GM21423 (cell line): ENCODE data around the gene COG4.

Experiments
- ATAC-seq: cut with Tn5 transposase; IDR thresholded peaks from one replicate; pipeline ENCODE4 v1.9.1; 2021; ENCODE audit warnings: mild to moderate bottlenecking, moderate library complexity; ENCODE audit not compliant: unreplicated experiment

COG4 gene

DNA sequence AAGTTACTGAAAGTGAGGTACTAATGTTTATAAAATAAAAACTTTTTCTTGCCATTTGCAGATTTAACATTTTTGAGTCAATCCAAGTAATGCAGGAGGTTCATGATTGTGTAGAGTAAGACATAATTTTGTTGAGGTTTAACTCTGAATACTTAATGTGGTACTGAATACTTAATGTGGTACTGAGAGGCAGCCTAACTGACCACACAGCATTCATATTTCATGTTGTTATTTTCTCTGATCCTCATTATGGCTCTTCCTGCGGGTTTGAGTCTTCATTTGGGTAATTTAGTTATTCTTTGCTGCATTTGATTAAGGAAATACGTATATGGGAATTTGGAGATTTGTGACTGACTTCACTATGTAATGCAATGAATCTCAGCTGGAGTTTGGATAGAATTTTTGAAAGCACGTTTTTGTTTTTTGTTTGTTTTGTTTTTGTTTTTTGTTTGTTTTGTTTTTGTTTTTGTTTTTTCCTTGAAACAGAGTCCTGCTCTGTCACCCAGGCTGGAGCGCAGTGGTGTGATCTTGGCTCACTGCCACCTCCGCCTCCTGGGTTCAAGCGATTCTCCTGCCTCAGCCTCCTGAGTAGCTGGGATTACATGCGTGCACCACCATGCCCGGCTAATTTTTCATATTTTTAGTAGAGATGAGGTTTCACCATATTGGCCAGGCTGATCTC is 4.1 kb upstream of the COG4 start:
- no peak for ATAC-seq

DNA sequence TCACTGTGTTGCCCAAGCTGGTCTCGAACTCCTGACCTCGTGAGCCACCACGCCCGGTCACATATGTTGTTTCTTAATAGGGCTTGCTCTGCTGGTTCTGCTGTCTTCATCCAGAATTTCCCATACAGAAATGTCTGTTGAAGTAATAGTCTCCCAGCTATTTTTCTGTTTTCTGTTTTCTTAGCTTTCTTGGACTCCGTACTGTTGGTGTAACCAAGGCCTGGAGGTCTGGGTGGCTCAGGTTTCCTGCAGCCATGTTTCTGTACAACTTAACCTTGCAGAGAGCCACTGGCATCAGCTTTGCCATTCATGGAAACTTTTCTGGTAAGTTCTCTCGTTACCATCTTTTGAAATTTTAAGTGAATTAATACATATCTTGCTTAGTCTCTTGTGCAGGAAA is 3.0 kb upstream of the COG4 start:
- ATAC-seq: no peak

DNA sequence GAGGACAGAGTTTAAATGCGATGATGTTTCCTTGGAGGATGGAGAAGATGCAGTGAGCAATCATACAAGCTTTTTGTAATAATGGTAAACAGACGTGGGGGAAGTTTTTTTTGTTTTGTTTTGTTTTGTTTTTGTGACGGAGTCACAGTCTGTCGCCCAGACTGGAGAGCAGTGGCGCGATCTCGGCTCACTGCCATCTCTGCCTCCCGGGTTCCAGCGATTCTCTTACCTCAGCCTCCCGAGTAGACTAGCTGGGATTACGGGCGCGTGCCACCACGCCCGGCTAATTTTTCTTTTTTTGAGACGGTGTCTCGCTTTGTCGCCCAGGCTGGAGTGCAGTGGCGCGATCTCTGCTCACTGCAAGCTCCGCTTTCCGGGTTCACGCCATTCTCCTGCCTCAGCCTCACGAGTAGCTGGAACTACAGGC is 1.1 kb upstream of the COG4 start:
- ATAC-seq: peak; percentile 4

DNA sequence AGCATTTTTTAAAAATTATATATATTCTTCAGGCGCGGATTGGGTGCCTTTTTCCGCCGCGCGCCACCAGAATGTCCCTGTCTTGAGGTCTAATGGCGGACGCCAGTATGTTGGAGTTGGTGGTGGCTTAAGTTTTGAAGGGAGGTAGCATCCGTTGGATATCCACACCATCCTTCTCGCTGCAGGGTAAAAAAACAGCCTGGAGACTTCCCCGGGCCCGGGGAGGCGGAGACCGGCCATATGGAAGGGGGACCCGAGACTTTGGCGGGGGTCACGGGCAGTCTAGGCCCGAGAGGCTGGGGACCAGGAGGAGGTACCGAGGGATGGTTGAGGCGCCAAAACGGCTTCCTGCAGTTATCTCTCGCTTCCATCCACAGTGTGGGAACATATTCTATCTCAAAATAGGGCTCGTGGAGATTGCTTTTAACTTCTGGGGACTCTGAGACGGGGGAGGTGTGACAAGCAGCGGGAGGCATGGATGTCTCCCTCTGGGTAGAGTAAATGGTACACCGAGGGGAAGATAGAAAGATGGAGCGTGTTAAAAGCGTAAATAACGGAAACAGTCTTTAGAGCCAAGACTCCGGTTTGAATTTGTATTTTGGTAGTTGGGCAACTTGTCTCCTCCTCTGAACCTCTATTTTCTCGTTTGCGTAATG is 517 bp upstream of the COG4 start, which contains the start of gene SF3B3:
Gene SF3B3 (plus strand): TSS at position 74 of the 656 bp plus-strand sequence. CDS start 2,841 bp downstream, outside the sequence.
- ATAC-seq: peak; percentile 51

DNA sequence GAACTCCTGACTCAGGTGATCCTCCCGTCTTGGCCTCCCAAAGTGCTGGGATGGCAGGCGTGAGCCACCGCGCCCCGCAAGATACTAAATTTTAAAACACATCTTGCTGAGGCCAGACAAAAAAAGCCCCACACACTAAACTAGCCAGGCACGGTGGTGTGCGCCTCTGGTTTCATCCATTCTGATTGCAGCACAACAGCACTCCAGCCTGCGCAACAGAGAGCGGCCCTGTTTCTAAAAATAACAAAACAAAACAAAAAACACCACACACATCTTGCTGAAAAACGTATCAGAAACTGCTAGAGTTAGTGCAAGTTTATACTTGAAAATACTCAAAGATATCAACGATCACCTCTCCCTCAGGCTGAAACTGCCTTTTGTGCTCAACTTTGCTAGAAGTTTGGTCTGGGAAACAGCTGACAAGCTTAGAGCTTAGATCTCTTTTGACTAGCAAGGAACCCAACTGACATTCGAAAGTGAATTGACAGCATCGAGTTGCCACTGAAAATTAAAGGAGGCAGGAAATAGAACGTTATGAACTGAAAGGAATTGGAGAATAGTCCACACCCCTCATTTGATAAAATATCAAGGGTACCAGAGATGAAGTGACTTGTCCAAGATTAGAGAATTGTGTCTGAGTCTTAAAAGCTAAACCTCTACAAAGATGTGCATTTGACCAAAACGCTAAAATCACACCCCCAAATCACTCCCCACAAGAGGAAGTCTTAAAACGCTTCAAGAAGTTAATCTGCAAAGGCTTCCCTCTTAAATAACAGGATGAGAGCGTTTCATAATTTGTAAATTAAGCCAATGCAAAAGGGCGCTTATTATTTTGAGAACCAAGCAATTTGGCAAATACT is 908 bp downstream of the COG4 start:
- no peak for ATAC-seq

DNA sequence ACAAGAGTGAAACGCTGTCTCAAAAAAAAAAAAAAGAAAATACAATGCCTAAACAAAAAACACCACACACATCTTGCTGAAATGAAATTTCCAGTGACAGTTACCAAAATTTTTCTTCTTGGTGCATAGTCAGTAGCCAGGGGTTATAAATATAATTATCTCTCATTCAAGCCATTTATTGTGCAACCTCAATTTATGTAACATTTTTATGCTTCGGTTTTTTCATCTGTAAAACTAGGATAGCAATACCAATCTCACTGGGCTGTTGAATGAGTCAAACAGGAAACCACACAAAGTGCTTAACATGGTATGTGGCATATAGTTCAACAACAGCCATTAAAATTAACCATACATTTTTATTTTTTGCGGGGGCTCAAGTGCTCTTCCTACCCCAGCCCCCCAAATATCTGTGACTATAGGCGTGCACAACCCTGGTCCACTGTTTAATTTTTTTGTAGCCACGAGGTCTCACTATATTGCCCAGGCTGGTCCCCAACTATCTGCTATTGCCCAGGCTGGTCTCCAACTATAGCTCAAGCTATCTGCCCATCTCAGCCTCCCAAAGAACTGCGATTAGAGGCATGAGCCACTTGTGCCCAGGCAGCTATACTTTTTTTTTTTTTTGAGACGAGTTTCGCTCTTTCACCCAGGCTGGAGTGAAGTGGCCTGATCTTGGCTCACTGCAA is 2.6 kb downstream of the COG4 start:
- ATAC-seq: no peak

DNA sequence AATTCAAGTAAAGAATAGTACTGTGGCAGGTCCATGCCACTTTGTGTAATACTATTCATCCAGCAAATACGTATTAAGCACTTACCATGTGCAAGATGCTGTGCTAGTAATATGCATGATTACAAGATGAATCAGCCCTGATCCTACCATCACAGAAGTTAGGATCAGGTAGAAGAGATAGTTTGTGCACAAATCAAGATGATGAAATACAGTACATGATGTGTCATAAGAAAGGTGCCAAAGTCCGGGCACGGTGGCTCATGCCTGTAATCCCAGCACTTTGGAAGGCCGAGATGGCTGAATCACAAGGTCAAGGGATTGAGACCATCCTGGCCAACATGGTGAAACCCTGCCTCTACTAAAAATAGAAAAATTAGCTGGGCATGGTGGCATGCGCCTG is 10.9 kb downstream of the COG4 start:
- no peak for ATAC-seq

DNA sequence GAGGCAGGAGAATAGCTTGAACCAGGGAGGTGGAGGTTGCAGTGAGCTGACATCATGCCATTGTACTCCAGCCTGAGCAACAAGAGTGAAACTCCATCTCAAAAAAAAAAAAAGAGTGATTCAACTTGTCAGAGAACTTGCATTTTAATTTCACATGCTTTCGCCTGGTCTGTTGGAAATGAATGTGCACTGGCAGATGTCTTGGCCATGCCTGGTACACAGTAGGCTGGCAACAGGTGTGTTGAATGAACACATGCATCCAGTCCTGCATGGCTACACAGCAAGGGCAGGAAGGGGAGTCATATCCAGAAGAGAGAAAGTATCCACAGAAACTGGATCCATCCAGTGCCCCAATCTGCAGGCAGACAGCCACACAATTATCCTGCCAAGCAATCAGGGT is 11.5 kb downstream of the COG4 start:
- no peak for ATAC-seq

DNA sequence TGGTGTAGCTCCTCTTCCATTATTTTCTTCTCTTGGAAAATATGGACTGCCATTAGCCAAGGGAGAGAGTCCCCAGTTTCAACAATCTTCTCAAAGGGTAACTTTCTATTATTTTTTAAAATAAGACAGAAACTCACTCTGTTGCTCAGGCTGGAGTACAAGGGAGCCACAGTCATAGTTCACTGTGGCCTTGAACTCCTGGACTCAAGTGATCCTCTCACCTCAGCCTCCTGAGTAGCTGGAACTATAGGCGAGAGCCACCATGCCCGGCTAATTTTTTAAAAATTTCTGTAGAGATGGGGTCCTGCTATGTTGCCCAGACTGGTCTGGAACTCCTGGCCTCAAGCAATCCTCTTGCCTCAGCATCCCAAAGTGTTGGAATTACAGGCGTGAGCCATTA is 13.1 kb downstream of the COG4 start:
- no peak for ATAC-seq

DNA sequence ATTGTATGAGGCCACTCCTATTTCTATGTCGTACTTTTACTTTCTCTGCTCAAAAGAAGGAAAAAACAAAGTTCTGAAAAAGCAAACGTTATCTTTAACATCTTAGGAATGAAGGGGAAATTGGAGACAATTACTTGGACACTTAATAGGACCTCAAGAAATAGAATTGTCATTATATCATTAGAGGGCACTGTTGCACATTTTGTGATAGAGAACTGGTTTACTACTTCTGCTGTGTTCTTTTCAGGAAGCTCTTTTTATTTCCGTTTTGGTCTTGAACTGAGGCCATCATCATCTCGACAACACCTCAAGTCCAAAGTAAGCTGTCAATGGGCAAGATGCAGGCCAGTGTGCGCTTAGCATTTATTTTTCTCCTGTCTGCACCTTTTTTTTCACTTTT is 14.6 kb downstream of the COG4 start:
- no peak for ATAC-seq

DNA sequence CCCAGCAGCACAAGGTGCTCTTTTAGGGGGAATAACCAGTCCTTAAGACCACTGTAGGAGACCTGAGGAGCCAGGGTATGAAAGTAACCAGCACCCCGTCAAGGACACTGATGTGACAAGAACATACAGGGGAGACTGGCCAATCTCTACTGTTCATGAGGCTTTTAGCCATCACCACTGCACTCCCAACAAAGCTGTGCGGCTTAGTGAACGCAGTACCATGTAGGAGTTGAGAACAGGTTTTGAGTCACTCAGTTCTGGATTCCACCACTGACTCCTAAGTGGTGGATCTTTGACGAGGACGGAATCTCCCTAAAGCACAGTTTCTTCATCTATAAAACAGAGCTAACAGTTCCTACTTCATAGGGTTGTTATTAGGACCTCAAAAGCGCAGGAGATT is 26.8 kb downstream of the COG4 start:
- ATAC-seq: no peak

DNA sequence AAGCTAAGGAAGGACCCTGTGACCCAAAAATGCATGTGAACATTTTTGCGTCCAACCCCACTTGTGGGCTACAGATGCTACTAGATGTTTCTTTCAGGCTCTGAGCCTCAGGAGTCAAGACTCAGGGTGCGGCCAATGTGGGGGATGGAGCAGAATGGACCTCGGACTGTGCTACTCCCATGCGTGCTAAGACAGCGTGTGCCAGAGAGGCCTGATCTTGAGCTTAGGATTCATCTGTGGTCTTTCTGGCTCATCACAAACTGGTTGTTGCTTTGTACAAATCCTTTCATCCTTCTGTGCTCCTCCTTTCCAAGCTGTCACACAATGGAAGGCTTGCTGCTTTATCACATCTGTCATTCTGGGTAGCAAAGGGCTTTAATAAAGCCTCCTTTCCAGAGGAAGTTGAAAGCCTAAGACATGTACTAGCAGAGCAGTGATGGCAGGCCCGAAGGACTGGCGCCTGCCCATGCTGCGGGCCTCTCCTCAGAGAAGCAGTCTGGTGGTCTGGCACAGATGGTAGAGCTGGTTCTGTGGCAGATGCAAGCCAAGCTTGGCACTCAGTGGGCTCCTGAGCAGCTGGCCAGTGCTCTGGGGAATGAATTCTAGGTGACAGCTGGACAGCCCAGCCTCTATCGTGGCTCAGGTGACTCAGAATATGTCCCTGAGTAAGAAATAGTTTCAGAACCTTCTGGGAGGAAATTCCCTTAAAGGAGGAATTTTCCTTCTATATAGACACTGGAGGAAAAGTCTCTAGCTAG is 27.8 kb downstream of the COG4 start:
- no peak for ATAC-seq

DNA sequence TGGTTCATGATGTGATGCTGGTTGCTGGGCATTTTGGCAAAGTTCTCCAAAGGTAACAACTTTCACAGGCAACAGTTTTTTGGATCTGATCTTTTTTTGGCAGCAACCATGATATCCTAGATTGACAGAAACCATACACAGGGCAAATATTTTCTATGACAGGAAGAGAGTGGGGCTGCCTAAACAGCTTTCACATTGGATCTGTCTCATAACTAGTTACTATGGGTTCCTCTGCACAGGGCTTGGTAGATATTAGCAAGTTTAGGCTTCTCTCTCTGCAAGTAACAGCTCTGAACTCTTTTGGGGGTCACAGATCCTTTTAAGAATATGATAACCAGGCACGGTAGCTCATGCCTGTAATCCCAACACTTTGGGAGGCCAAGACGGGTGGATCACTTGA is 28.6 kb downstream of the COG4 start:
- ATAC-seq: no peak

DNA sequence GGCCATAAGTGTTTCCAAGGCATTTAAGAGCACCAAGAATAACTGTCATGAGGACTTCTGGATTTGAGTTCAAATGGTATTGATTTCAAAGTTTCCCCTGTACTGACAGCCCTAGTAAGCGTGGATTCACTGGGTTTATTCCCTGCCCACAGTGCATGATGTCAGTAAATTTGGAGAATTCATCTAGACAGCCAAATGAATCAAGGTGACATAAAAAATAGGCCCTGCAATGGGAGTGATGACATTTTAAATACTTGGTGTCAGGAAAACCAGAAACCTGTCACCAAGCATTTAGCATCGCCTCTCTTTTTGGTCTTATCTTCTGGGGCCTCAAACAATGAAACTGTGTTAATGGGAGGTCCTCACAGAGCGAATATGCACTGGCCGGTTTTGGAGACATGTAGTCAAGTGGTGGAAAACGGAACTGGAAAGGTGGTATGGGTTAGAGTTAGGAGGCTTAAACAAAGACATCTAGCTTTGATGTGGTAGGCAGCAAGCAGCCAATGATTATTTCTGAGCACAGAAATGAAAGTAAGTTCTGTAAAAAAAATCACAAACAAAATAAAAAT is 29.1 kb downstream of the COG4 start:
- ATAC-seq: no peak

DNA sequence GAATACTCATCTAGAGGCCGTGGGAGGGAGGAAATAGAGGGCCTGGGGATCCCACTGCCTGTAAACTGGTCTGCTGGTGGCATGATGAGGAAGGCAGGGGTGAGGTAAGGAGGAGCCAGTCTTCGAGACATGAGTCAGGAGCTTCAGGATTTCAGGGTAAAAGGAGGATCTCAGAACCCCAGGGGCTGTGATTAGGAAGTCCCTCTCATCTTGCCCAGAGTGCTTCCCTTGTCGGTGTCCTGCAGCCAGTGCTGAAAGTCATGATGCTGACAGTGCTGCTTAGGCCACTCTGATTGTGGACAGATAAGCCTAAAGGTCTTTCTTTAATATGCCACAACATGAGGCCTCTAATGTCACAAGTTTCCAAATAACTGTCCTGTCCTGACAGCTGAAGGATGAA is 29.6 kb downstream of the COG4 start:
- no peak for ATAC-seq

DNA sequence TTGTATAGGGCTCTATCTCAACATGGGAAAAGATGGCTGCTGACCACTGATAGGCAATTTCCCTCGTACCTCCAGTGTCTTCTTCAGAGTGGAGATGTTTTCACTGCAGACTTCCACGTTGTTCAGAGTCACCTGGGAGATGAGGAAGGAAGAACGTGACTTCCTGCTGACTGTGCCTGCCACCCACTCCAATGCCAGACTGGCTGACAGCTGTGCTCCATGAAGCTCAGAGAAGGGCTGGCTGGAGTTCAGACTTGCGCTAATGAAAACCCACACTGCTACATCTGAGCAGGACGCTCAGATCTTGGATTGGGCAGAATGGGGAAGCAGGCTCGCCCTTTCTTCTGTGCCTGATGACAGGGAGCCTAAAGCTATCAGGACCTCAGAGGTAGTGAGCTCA is 33.1 kb downstream of the COG4 start:
- no peak for ATAC-seq

DNA sequence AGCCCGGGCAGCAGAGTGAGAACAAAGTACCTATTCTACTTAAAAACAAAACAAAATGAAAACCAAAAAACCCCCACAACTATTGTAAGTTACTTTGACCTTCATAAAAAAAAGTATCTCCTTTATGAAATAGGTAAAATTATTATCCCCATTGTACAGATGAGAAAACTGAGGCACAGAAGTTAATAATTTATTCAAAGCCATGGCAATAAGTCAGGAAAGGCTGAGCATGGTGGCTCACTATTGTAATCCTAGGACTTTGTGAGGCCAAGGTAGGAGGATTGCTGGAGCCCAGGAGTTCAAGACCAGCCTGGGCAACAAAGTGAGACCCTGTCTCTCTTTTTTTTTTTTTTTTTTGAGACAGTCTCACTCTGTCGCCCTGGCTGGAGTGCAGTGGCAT is 38.5 kb downstream of the COG4 start:
- no peak for ATAC-seq

DNA sequence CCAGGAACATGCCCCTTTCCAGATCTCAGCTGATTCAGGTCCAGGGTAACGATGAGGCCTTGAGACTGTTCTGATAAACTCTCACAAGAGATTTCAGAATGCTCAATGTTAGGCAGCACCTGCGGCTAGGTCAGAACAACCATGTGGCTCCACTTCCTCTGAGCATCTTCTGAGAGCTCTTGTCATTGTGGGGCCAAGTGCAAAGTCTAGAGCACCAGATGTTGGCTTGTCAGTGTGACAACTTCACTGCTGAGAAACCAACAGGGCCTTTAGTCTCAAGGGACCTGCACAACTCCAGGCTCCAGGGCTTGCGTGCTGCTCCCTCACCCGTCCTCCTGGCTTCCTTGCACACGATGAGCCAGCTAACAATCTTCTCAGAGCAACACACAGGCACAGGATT is 39.9 kb downstream of the COG4 start:
- ATAC-seq: no peak

DNA sequence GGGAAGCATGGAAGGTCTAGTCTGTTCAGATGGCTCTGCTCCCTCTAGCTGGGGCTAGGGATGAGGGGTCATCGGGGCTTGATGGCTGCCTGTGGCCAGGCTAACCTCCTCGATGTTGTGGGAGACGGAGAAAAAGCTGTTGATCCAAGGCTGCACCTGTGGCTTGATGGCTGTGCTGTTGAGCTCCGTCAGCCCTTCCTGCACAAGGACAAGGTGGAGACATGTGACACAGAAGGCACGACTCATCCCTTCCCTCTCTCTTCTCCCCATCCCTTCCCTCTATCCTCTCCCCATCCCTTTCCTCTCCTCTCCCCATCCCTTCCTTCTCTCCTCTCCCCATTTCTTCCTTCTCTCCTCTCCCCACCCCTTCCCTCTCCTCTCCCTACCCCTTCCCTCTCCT is 40.7 kb downstream of the COG4 start:
- ATAC-seq: no peak

DNA sequence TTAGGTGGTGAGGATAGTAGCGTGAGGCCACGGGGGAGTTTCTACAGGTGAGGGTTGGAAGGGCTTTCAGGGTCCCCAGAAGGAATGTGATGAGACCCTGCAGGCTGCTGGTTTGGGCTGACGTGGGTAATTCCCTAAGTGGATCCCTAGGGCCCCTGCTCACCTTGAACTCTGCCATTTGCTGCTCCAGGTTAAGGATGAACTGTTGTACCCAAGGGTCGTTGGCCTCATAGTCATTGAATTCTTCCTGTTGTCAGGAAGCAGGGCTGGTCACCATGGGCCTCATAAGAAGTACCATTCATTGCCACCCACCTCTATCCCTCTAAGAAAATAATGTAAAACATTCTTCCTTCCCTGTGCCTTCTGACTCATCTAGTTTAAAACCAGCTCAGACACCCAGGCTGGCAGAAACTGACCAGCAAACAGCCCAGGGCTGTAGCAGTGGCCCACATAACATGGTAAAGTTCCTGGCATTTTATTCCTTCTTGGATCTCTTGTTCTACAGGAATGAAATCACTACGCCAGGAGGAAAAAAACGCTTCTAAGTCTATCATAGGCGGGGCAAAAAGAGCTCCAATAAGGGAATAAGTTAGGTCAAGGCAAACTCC is 41.3 kb downstream of the COG4 start:
- no peak for ATAC-seq
